CMK (cell line): ENCODE measurements around the gene ST3GAL5.
"Not testable (repeated sequence)": the region's sequence is repeated elsewhere in the genome, so short reads cannot be mapped to it uniquely, and the experiment has no call there.

Experiments used
- DNase-seq: peaks from one replicate; pipeline ENCODE4 v3.0.0-alpha.2; 2010; ENCODE audit warnings: low read depth

Gene ST3GAL5

GRCh38 chr2:85893428-85894258 lies 4.9 kb upstream of the ST3GAL5 start:
- no peak for DNase-seq

DNA sequence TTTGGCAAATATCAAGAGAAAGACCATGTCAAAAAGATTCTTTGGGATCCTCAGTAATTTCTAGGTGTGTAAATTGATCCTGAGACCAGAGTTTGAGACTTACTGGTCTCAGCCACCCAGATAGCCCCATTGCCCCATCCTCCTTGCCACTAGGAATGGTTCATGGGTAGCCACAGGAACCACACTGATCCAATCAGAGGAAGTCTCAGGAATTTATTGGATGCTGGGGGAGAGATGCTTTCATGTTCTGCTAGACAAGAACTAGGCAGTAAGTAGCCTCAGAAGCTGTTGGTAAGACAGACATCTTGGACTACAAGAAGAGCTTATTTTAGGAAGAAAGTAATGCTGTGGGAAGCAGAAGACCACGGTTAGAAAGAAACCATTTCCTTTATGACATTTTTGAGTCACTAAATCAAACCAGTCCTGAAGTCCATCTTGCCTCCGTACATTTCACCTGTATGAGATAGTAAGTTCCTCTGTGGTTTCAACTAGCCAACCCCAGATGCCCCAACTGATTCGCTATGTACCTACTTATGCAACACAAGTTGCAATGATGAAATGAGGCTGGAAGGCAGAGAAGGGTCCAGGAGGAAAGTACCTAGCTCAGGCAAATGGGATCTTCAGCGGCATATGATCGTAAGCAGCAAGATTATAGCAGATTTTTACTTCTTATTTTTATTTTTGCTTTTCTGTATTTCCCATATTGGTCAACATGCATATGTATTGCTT lies 3.6 kb upstream of the ST3GAL5 start:
- peak; percentile 74 for DNase-seq

GRCh38 chr2:85890522-85891176 lies 1.9 kb upstream of the ST3GAL5 start:
- peak; percentile 98 for DNase-seq

DNA sequence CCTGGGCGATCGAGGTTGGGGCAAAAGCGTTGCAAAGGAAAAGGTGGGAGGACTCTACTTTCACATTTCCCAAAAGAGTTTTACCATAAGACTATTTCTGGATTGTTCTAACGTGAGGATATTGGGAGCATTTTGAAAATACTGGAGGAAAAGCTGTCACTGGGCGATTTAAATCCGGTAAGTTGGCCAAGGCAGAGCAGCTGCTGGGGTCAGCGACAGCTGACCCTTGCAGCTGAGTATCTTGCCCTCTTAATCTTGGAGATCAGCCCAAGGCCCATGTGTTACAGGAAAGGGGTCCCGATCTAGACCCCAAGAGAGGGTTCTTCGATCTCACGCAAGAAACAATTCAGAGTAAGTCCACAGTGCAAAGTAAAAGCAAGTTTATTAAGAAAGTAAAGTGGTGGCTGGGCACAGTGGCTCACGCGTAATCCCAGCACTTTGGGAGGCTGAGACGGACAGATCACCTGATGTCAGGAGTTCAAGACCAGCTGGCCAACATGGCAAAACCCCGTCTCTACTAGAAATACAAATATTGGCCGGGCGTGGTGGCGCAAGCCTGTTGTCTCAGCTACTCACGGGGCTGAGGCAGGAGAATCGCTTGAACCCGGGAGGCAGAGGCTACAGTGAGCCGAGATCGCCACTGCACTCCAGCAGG lies 964 bp upstream of the ST3GAL5 start:
- DNase-seq: no peak

DNA sequence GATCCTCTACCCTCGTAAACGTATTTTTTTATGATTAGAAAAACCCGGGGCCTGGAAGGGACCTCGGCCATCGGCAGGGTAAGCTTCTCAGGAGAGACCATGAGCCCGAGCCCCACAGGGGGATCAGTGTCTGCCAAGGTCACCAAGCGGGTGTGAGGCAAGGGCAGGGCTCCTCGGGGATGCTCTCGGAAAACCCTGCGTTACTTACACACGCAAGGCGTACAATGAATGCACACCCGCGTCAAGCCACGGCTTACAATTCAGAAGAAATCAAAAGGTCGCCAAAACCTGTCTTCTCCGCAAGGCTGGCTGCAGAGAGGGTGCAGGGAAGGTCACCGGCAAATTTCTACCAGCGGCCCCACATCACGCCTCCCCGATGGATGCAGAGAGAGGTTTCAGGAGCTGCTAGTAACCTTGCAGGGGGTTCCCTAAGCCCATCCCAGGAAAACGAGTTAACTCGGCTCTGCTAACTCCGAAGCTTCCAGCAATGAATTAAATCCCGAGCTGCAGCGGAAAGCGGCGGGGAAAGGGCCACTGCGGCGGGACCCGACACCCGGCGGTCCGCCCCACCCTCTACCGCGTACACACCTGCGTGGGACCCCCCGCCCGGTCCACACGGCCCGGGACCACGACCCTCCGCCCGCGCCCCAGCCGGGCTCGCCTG lies 638 bp downstream of the ST3GAL5 start:
- DNase-seq: no peak

GRCh38 chr2:85887566-85888019 lies 1.2 kb downstream of the ST3GAL5 start:
- DNase-seq: no peak

DNA sequence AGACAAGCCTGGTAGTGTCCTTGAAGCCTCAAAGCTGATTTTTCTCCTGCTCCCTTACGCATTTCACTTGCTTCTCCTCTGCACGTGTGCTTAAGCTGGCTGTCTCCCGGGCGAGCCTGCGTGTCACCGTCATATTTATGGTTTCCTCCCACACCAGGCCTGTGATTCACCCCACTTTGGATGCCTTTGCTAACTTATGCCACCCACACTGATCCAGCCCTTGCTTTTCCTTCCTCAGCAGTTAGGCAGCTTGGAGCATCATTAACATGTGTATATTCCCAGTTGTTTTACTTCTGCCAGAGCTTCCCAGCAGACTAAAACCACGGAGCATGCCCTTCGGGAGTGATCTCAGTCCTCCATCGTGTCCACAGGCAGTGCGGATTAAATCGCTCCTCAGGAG lies 2.2 kb downstream of the ST3GAL5 start:
- DNase-seq: no peak

DNA sequence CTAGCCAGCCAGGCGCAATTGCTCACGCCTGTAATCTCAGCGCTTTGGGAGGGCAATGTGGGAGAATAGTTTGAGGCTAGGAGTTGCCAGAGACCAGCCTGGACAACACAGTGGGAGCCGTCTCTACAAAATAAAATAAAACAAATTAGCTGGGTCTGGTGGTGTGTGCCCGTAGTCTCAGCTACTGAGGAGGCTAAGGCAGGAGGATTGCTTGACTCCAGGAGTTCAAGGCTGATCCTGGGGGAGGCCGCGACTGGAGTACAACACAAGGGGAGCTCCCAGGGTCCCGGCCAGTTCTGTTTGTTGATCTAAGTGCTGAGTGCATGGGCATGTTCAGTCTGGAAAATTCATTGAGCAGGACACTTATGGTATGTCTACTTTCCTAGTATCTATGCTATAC lies 2.6 kb downstream of the ST3GAL5 start:
- DNase-seq: no peak

DNA sequence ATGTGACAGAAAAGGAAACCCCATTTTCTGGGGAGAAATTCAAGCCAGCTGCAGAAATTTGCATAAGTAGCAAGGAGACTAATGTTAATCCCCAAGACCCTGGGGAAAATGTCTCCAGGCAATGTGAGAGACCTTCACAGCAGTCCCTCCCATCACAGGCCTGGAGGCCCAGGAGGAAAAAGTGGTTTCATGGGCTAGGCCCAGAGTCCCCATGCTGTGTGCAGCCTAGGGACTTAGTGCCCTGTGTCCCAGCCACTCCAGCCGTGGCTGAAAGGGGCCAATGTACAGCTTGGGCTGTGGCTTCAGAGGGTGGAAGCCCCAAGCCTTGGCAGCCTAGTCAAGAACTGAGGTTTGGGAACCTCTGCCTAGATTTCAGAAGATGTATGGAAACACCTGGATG lies 7.0 kb downstream of the ST3GAL5 start:
- DNase-seq: not testable (repeated sequence)

DNA sequence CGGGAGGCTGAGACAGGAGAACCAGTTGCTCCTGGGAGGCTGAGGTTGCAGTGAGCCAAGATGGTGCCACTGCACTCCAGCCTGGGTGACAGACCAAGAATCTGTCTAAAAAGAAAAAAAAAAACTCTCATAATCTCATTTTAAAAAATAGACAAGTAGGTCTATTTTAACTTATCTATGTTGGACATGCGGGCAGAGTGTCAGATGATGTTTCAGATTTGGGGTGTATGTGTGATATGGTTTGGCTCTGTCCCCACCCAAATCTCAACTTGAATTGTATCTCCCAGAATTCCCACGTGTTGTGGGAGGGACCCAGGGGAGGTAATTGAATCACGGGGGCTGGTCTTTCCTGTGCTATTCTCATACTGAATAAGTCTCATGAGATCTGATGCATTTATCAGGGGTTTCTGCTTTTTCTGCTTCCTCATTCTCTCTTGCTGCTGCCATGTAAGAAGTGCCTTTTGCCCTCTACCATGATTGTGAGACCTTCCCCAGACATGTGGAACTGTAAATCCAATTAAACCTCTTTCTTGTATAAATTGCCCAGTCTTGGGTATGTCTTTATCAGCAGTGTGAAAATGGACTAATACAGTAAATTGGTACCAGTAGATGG lies 8.0 kb downstream of the ST3GAL5 start:
- peak; percentile 24 for DNase-seq

DNA sequence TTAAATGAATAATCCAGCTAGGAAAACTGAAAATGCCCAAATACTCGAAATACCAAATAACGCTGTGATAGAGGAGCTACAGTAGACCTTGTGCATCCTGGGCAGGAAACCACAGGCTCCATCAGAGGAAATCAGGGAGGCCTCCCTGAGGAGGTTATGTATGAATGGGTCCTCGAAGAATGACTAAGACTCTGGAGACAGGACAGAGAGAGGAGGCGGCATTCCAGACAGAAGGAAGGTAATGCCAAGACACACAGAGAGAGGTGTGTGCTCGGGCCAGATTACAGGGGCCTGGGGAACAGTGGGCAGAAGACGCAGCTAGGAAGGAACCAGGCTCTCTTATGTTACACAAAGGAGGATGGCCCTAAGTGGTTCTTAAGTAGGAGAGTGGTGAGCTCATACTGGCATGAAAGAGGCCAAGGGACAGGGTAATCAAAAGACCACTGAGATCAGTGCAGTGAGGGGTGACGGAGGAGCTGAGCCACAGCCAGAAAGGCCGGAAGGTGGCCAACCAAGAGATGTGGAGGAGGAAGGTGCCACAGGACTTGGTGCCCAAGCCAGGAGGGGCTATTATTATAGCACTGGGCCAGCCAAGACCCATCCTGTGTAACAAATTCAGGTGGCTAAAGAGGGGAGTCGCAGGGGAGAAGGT lies 9.9 kb downstream of the ST3GAL5 start:
- DNase-seq: no peak

- DNase-seq: no peak
Observed at GRCh38 chr2:85875350-85876050, 13.3 kb downstream of the ST3GAL5 start.

DNA sequence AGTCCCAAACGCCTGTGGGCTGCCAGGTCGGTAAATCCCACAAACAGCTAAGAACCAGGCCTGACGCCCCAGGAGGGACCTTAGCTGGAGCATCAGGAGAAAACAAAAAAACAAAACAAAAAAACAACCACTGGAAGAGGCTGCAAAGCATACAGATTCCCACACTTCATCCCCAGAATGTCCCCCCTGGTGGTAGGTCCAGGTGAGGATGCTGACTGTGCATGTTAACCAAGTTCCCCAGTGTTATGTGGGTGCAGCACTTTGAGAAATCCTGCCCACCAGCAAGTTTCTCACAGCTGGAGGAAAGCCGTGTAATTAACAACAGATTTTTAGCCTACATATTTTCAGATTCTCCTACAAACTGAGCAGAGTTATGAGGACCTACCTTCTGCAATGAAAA lies 15.1 kb downstream of the ST3GAL5 start:
- no peak for DNase-seq

DNA sequence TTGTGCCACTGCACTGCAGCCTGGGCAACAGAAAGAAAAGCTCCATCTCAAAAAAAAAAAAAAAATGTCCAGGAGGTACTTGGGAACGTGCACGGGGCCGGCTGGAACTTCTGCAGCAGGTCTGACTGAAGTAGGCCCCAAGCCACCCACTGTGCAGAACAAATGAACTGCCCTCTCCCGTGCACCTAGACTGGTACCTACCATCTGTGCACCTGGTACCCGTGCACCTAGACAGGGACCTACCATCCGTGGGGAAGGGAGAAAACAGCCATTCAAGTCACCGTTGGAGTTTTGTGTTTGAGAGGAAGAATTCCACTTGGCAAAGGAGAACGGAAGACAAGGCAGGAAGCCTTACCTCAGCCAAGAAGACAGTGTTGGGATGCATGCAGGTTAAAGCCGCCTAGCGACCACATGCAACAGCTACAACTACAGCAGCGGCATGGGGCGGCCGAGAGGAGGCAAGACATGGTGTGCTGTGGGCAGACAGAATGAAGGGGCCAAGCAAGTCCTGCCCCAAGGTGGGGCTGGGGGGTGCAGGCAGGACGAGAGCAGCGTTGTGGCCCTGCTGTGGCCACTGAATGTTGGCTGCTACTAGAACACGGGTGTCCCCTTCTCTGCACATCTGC lies 16.1 kb downstream of the ST3GAL5 start:
- no peak for DNase-seq

GRCh38 chr2:85871494-85872164 lies 17.2 kb downstream of the ST3GAL5 start:
- no peak for DNase-seq

GRCh38 chr2:85868822-85869221 lies 20.0 kb downstream of the ST3GAL5 start:
- no peak for DNase-seq

GRCh38 chr2:85867556-85868292 lies 21.1 kb downstream of the ST3GAL5 start:
- no peak for DNase-seq

GRCh38 chr2:85867121-85867520 lies 21.7 kb downstream of the ST3GAL5 start:
- DNase-seq: no peak
